ENCODE data around the gene TENM3. TPM values are rescaled to one million over a fixed set of nuclear protein-coding genes. Genes with fewer than 3 reads are reported as not detected.

TENM3 gene
- total RNA-seq, 1 donor from 2014 or later = 106 TPM

- Mint-ChIP-seq H3K36me3 (no peaks in the 10 kb centered on the region), H3K27me3 (ENCODE audit: low read depth) (no peaks in the 10 kb centered on the region), H3K27ac (no peak overlapping the region), H3K4me1 (peaks cover 36% of the 10 kb centered on the region), H3K9me3 (no peaks in the 10 kb centered on the region), H3K4me3 (no peak overlapping the region)
- DNase-seq (ENCODE audit: low spot score in 2 of 2, unreplicated experiment in 2 of 2) = no peak
- TF ChIP-seq CTCF (IDR thresholded peaks at IDR 0.05; ENCODE audit: unreplicated experiment) = no peak
Measured at GRCh38 chr4:182842104-182842600, 599.0 kb downstream of the TENM3 start.

GRCh38 chr4:182842759-182843390 is 599.7 kb downstream of the TENM3 start:
- H3K9me3 Mint-ChIP-seq = no peaks in the 10 kb centered on the region
- no peak for DNase-seq (ENCODE audit: low spot score in 2 of 2, unreplicated experiment in 2 of 2)
- H3K4me1 Mint-ChIP-seq = peaks cover 38% of the 10 kb centered on the region
- H3K36me3 Mint-ChIP-seq = no peaks in the 10 kb centered on the region
- no peak overlapping the region for H3K27ac Mint-ChIP-seq
- no peak for TF ChIP-seq CTCF (IDR thresholded peaks at IDR 0.05; ENCODE audit: unreplicated experiment)
- no peak overlapping the region for H3K4me3 Mint-ChIP-seq
- H3K27me3 Mint-ChIP-seq (ENCODE audit: low read depth) = no peaks in the 10 kb centered on the region

- no peak for DNase-seq (ENCODE audit: low spot score in 2 of 2, unreplicated experiment in 2 of 2)
- H3K4me1 Mint-ChIP-seq = peaks cover 38% of the 10 kb centered on the region
- TF ChIP-seq CTCF (IDR thresholded peaks at IDR 0.05; ENCODE audit: unreplicated experiment) = no peak
- H3K4me3 Mint-ChIP-seq = no peak overlapping the region
- H3K9me3 Mint-ChIP-seq = no peaks in the 10 kb centered on the region
- no peaks in the 10 kb centered on the region for H3K36me3 Mint-ChIP-seq
- no peak overlapping the region for H3K27ac Mint-ChIP-seq
- H3K27me3 Mint-ChIP-seq (ENCODE audit: low read depth) = no peaks in the 10 kb centered on the region
Measured at GRCh38 chr4:182843808-182844325, 600.7 kb downstream of the TENM3 start.

DNA sequence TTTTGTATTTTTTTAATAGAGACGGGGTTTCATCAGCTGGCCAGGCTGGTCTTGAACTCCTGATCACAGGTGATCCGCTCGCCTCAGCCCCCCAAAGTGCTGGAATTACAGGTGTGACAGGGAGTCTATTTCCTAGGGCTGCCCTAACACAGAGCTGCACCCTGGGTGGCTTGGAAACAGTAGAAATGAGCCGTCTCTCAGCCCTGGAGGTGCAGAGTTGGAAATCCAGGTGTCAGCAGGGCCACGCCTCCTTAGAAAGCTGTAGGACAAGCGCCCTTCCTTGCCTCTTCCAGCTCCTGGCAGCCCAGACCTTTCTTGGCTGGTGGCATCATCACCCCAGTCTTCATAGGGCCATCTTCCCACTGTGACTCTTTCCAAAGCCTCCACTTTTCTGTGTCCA is 602.4 kb downstream of the TENM3 start:
- no peaks in the 10 kb centered on the region for H3K9me3 Mint-ChIP-seq
- DNase-seq (ENCODE audit: low spot score in 2 of 2, unreplicated experiment in 2 of 2) = no peak
- H3K4me3 Mint-ChIP-seq = no peak overlapping the region
- H3K4me1 Mint-ChIP-seq = peaks cover 38% of the 10 kb centered on the region
- no peak overlapping the region for H3K27ac Mint-ChIP-seq
- no peaks in the 10 kb centered on the region for H3K27me3 Mint-ChIP-seq (ENCODE audit: low read depth)
- H3K36me3 Mint-ChIP-seq = no peaks in the 10 kb centered on the region
- TF ChIP-seq CTCF (IDR thresholded peaks at IDR 0.05; ENCODE audit: unreplicated experiment) = no peak

- no peak for DNase-seq (ENCODE audit: low spot score in 2 of 2, unreplicated experiment in 2 of 2)
- Mint-ChIP-seq H3K27me3 (ENCODE audit: low read depth) (no peaks in the 10 kb centered on the region), H3K4me3 (no peak overlapping the region), H3K27ac (no peak overlapping the region), H3K36me3 (no peaks in the 10 kb centered on the region), H3K4me1 (peaks cover 38% of the 10 kb centered on the region), H3K9me3 (no peaks in the 10 kb centered on the region)
- TF ChIP-seq CTCF (IDR thresholded peaks at IDR 0.05; ENCODE audit: unreplicated experiment) = no peak
Measured at GRCh38 chr4:182846036-182846435, 602.8 kb downstream of the TENM3 start.

All from mesothelial cell of epicardium (in vitro differentiated cells).